GM19351 (cell line): ENCODE results near the gene GPR61.

ENCODE experiments used
- ATAC-seq: cut with Tn5 transposase; IDR thresholded peaks from one replicate; pipeline ENCODE4 v1.9.1; 2021; ENCODE audit warnings: mild to moderate bottlenecking, moderate library complexity; ENCODE audit not compliant: unreplicated experiment

Gene GPR61

DNA sequence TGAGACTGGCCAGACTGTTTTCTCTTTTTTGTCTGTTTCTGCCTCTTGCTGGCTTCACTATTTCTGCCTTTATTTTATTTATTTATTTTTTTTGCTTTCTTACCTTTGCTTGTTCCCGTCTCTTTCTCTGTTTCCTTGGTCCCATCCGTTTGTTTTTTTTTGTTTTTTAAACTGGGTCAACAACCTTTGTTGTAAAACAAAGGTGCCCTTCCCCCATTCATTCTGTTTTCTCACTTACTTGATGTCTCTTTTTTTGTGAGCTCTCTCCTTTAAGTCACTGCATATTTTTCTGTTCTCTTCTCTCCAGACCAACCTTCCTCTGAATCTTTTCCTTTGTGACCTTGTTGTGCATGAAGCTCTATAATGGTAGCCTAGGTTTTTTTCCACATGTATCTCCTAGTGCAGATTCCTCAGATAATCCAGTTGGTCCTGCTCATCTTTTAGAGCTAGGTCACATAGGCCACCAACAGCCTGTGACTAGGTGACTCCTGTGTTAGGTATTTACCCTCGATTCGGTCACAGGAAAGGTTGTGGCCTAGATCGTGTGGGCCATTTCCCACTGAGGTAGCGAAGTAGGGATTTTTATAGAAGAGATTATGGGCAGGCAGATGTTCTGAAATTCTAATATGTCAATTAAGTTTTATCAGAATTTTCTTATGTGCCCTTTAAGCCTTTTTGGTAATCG is 24.7 kb downstream of the GPR61 start:
- no peak for ATAC-seq

DNA sequence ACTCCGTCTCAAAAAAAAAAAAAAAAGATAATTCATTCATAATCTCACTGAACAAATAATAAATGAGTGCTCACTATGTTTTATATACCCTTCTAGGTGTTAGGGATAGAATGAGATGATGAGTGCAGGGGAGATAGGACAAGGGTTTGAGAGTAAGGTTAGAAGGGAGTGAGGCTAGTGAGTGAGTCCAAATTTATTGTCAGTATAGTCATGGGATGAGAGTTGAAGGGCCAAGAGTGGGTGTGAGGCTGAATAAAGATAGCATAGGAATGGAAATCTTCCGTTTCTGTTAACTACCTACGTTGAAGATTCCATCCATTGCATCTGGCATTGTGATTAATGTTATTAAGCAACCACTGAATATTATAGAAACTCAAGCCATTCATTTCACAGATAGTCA is 25.6 kb downstream of the GPR61 start:
- no peak for ATAC-seq

DNA sequence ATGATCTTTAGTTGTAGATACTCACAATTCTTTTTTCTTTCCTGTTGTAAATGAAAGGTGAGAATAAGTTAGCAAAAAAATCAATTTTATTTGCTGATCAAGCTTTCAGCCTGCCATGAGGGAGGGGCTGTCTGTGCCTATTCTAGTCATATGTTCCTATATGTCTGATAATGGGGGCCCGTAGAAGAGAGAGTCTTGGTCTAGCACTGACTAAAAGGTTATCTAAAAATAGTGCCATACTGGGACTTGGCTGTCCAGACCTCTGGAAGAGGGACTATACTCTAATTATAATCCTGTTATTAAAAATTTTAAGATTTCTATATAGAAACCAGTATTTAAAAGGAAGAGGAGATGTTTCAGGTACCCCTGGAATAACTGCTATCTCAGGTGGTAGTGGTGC is 27.3 kb downstream of the GPR61 start:
- no peak for ATAC-seq

DNA sequence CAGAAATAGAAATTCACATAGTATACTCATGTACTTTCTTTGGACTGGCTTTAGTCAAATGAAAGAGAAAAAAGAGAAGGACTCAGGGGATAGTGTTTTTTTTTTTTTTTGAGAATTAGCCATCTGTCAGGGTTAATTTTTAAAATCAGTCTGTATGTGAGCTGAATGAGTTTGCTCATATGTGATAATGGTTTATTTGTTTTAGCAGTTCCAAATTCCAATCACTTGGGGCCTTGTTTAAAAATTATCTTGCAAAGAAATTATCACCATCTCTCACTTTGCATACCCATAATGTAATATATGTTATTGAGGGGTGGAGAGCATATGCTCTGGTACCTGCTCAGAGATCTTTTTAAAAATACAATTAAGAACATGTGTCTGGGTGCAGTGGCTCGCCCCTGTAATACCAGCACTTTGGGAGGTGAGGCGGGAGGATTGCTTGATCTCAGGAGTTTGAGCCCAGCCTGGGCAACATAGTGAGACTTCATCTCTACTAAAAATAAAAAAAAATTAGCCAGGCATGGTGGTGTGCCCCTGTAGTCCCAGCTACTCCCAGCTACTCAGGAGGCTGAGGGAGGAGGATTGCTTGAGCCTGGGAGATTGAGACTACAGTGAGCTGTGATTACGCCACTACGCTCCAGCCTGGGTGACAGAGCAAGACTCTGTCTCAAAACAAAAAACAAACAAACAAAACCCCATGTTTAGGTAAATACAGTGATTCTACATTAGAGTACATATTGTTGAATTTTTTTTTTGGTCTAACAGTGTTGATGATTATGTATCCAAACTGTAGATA is 28.4 kb downstream of the GPR61 start:
- no peak for ATAC-seq

DNA sequence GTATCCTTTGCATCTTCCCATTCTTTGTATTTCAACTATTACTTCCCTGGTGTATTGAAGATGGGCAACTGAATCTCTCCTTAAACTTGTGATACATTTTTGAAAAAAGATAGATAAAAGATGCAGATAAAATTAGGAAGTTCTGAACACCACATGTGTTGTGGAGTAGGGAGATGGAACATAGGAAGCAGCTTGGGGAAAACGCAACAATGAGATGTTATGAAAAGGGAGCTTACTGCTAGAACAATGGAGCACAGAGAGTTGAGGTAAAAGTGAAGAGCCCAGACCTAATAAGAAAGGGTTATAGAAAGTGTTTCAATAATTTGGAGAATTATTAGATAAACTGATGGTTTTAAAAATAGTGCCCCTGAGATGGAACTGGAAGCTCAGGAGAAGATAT is 29.7 kb downstream of the GPR61 start:
- no peak for ATAC-seq

DNA sequence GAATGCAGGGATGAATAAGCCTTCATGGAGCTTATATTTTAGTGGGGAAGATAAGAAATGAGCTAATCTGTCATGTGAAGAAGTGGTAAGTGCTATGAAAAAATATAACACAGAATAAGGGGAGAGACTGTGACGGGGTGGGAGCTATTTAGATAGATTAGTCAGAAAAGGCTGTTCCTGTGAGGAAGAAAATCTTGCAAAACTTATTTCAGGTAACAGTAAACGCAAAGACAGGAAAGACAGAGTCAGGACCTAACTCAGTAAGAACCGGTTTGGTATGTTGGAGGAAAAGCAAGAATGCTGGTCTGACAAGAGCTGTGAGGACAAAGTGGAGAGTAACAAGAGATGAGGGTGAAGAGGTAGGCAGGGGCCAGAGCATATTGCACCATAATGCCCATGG is 30.7 kb downstream of the GPR61 start:
- ATAC-seq = no peak

DNA sequence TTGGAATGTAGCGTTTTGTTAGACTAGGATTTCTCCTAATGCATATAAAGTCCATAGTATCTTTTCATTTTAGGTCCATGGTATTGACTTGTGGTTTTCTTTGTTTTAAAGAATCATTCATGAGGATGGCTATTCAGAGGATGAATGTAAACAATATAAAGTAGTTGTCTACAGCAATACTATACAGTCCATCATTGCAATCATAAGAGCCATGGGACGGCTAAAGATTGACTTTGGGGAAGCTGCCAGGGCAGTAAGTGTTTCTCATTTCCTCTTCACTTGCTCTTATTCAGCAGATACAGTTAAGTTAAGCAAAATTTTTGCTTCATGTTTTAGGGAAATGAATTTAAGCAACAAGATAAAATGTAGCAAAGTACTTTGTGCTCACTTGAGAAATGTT is 34.1 kb downstream of the GPR61 start:
- no peak for ATAC-seq

DNA sequence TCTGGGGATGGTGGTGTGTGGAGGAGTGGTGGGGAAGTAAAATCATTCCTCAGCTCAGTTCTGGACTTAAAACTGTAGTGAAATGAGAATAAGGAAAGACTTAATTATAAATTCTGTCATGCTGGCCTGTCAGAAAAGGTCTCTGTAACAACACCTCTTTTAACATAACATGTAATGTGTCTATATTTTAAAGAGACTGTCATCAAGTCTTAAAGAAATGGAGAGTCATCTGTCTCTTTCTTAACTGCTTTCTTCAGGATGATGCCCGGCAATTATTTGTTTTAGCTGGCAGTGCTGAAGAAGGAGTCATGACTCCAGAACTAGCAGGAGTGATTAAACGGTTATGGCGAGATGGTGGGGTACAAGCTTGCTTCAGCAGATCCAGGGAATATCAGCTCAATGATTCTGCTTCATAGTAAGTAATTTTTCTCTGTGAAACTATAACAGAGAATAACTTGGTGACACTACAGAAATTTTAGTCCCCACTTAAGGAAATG is 39.3 kb downstream of the GPR61 start:
- no peak for ATAC-seq

DNA sequence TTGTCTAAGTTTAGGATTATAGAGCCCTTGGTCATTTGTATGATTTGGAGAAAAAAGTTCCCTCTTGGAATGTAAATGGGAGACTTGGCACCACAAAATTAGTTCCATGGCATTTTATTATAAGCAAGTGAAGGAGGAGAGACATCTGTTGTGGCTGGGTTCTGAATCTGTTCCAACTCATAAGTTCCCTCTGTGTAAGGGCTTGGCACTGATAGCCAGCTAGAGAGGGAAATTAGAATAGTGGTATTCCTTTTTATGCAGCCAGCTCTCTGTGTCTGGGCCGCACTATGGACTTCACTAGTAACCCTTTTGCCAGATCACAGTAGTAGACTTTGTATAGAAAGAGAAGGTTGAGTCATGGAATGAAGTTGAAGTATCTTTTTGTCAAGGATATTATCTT is 39.8 kb downstream of the GPR61 start:
- ATAC-seq = no peak

DNA sequence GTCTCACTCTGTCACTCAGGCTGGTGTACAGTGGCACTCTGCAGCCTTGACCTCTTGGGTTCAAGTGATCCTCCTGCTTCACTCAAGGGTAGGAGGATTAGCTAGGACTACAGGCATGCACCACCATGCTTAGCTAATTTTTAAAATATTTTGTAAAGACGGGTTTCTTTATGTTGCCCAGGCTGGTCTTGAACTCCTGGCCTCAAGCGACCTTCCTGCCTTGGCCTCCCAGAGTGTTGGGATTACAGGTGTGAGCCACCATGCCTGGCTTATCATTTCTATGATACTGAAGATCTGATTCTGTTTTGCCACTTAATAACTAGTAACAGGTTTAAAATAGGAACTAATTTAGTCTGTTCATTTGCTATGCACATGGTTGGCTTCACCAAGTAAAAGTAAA is 42.3 kb downstream of the GPR61 start:
- no peak for ATAC-seq

DNA sequence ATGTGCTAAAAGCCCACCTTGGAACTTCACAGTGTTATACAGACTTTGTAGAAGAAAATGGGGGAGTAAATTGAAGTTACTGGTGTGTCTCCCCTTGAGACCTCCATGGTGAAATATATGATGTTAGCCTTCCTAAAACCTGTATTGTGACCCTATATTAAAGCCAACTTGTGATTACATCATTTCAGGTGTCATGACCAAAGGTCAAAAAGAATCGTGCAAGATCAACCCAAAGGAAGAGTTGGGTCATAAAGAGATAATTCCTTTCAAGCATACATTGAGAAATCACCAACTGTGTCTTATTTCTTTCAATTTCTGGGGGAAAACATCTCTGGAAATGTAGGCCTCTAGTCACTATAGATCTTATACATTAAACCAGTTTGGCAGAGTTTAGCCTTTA is 45.1 kb downstream of the GPR61 start:
- ATAC-seq = no peak

DNA sequence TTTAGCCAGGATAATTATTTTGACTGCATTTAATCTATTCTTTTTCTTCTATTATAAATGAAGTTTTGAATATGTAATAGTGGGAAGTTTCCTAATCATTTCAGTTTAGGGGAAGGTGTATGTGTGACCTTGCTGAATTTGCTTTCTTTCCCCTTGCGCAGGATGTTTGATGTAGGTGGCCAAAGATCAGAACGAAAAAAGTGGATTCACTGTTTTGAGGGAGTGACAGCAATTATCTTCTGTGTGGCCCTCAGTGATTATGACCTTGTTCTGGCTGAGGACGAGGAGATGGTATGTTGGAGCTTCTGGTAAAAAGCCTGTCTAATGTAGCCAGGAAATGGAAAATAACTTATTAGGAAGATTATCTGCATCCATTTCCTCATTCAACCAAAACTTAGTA is 46.4 kb downstream of the GPR61 start:
- ATAC-seq = no peak

DNA sequence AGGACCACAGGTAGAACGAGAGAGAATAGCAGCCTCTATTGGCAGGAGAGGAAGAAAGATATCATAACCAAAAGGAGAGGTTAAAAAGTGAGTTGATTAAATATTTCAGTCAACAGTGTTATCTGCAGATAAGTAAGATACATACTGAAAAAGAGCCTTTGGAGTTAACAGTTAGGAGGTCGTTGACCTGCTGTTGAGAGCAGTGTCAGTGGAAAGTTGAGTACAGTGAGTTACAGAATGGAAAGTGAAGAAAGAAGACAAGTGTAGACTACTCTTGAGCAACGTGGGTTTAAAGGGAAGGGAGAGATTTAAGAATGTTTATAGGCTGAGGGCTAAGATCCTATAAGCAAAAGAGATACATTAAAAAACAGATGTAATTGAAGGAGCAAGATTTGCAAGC is 49.5 kb downstream of the GPR61 start:
- no peak for ATAC-seq

DNA sequence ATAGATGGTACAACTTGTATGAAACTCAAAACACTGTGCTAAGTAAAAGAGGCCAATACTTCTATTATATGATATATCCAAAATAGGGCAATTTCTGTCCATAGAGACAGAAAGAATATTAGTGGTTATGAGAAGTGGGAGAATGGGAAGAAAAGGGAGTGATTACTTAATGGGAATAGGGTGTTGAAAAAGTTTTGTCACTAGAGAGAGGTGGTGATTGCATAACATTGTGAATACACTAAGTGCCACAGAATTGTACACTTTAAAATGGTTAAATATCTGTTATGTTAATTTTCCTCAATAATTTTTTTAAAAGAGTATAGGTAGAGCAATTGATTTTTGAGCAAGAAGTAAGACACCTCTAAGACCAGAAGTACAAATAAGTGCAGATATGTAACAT is 50.0 kb downstream of the GPR61 start:
- ATAC-seq = no peak

DNA sequence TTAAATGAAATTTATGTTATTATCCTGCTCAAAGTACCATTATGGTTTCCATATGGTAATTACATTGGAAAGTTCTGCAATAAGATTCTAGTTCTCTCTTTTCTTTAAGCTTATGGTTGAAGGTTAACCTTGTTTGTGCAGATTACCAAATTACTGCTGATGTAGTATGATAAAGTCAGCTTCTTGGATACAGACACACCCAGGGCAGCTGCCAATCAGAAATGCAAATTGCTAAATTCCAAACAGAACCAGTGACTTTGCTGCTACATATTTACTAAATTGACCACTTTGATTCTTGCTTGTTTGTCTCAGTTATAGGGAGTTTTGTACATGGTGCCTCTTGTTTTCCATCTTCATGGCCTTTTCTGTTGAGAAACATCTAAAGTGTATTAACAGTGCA is 53.2 kb downstream of the GPR61 start:
- no peak for ATAC-seq

DNA sequence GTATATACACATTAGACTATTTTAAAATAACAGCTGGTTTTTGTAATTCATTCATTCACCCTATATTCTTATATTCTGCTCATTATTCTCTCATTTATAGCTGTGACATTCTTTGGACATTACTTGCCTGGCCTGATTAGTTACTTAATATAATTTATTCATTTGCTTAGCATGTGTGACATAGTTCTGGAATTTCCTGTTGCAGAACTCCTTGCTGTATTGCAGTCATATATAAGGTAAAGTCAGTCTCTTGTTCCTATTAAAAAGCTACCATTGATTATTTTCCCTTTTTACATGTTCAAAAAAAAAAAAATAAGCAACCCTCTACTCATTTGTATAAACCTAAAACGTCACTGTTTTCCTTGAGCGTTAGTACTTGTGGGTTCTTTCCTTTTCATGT is 55.9 kb downstream of the GPR61 start:
- no peak for ATAC-seq
